GM21717 (cell line): ENCODE results near the gene TXNDC15.

ENCODE experiments used
- ATAC-seq: cut with Tn5 transposase; IDR thresholded peaks from one replicate; pipeline ENCODE4 v1.9.1; 2021; ENCODE audit warnings: mild to moderate bottlenecking, moderate library complexity; ENCODE audit not compliant: unreplicated experiment

The TXNDC15 gene

DNA sequence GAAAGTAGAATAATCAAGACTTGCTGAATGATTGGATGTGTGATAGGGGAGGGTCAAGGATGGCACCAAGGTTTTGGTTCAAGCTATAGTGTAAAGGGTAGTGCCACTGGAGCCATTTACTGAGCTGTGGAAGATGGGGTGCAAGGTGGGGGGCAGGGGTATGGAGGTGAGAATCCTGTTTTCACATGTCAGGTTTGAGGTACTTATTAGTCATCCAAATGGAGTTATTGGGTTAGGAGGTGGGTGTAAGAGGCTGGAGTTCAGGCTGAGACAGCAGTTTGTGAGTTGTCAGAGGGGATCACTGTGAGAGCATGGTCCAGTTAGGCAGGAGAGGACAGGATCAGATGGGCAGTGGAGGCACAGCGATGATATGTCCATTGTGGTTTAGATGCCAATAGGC, 39.6 kb downstream of the TXNDC15 start:
- ATAC-seq = no peak

DNA sequence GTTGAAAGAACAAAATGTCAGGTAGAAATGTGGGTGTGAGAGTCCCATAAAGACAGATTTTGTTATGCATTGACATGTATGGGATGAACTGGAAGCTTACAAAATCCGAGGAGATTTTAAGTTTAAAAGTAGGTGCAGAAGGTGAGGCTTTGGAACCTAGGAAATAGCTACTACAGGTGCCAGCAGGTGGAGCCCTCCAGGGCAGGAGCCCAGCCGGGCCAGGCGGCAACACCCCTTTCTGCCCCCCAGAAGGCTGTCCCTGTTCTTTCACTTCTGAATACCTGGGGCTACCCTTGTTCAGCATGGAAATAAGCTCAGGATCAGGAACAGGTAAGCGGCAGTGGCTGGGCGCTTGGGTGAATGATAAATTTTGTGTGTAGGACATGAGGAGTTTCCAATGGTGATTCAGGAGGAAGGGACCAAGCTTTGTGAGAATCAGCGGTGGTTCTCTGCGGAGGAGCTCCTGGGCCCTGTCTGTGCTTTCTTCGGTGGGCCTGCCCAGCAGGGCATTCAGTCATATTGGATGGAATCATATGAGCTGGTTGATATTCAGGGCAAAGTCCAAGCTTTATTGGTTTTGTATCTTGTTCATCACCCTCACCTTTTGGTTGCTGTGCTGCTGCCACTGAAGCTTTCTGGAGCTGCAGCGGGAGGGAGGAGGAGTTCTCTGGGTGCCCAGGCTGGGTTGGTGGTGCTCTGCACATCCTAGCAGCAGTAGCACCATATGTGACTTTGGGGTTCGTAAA, 43.1 kb downstream of the TXNDC15 start:
- no peak for ATAC-seq

DNA sequence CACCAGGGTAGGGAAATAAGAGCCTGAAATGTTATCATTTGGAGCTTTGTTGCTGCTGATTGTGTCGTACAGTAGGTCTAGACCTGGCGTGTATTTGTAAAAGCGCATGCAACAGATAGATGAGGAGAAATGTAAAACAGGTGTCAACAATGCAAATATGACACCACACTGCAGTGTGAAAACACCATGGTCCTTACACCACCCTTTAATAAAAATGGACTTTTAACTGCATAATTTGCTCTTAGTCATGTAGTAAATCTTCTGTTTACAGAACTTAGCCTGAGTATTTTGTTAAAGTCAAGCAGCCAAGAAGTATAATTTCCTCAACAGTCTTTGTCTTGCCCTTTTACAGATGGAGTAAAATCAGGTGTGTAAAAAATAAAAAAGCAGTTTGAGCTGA, 44.7 kb downstream of the TXNDC15 start:
- ATAC-seq = no peak

DNA sequence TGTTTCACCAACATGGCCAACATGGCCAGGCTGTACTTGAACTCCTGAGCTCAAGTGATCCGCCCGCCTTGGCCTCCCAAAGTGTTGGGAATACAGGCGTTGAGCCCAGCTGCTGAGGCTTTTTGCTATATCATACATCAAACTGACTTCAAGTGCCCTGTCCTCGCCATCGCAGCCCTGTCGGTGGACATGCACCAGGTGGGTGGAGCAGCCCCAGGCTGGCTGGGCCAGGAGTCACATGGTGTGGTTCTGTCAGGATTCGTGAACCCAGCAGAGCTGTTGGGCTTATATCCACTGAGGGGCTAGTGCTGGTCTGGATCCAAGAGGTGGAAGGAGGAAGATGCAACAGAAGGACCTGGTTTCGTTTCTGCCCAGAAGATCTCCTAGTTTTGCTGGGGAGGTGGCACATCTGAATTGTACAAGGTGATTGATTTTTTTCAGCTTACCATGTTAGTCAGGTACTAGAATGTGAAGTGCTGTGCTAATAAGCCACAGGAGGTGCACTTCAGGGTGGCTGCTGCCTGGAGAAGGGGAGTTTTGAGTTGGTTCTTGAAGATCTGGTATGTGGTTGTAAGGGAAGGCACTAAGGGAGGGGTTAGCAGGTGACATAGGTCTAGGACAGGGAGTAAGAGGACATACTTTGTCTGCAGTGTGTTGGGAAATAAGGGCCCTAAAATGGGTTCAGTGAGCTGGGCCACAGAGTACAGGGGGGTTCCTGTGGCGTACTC, 46.8 kb downstream of the TXNDC15 start:
- no peak for ATAC-seq

DNA sequence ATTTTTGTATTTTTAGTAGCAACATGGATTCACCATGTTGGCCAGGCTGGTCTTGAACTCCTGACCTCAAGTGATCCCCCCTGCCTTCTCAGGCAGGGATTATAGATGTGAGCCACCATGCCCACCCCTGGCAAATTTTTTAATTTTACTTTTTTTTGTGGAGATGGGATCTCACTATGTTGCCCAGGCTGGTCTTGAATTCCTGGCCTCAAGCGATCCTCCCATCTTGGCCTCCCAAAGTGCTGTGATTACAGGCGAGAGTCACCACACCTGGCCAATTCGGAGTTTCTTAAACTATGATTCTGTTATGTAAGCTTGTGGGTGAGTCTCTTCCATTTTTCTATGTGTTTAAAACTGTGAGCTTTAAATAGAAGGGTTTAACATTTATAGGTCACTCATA, 58.3 kb downstream of the TXNDC15 start:
- ATAC-seq = no peak

DNA sequence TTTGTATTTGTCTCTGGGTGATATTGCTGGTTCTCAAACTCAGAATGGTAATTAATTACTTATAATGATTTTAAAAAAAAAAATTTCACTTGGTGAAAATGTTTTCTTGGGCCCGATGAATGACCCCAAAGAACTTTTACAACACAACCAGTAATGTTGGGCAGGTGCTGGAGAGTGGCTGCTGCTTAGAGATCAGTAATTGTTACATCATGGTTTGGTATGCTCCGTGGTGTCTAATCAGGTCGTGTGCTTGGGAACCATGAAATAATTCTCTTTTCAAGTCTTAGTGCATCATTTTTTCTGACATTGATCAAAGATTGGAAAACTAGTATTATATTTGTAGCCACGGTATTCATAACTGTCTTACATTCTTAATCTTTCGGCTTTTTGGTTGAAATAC, 60.0 kb downstream of the TXNDC15 start:
- ATAC-seq = no peak

DNA sequence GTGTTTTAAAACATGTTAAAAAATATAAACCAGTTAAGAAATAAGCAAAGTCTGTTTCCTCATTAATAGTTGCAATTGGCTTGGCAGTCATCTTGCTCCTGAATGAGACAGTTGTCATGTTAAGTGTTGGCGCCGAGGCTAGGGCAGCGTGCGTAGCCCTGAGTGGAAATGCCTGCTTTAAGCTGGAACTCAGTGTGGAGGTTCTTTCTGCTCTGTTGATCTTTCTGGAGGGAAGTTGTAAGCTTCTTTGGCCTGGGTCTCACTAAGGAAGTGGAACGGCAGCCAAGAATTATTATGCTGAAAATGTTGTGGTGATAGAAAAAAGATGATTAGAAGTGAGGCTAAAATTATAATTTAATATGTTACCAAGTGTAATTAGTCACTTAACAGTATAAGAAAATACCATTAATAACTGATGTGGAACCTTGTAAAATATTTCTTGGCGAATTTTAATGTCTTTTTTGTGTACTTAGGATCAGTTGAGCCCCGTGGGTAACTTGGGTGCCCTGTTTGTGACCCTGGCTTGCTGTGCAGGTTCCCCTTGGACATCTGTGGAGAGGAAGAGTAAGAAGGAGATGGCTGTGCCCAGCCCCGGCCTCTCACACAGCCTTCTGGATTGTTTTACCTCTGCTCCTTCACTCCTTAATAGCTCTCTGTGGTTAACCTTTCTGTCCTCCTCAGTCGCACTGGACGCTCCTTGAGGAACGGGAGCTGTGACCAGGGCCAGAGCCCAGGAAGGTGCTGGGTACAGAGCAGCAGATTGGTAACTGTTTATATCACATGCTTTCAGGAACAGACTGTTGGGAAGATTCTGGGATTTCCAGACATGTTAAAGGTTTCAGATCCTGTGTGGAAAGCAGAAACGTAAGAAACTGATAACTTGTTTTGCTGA, 61.8 kb downstream of the TXNDC15 start:
- no peak for ATAC-seq

DNA sequence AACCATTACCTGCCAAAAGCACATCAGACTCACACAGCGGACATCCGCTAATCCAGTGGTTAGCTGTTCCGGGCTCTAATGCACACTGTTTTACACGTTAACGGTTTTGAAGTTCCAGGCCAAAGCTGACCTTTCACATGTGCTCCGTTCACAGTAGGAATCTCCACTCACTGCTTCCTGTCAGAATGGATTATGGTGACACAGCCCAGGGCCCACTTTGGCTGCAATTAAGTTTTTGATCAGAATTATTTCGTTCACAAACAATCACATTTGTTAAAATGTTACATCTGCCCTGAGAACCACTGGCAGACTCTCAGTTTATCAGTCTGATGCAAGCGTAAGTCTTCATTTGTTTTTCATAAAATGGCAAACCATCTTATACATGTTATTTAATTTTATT, 63.4 kb downstream of the TXNDC15 start:
- no peak for ATAC-seq

DNA sequence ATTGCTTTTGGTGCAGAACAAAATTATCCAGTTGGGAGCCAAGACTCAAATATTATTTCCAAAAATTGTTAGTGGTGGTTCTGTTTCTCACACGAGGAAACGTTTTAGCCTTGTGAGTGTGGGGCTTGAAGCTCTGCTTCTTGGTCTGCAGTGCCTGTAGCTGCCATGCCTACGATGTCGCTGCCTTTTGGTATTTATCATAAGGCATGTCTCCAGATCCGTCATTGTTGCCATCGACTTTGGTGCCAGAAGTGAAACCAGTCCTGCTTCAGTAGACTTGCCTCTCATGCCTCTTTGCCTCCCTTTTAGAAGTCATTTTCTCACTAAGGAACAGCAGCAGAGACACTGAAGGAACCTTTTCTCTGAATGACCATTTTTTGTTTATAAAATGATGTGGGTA, 63.9 kb downstream of the TXNDC15 start:
- no peak for ATAC-seq

DNA sequence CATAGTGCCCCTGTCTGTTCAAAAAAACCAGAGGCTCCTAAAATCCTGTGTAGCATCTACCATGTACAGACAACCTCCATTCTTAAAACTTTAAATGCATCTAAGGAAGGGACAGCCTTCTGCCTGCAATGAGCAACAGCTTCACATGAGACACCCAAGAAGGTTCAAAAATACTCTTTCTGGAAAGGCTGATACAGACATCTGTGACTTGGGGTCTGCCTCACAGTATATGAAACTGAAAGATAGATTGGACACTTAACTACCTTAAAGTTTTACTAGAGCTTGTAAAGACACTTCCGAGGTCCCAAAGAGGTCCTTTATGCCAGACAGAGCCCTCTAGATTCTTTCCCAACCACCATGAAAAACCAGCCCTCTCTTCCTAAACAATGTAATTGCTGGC, 65.3 kb downstream of the TXNDC15 start:
- ATAC-seq = no peak

DNA sequence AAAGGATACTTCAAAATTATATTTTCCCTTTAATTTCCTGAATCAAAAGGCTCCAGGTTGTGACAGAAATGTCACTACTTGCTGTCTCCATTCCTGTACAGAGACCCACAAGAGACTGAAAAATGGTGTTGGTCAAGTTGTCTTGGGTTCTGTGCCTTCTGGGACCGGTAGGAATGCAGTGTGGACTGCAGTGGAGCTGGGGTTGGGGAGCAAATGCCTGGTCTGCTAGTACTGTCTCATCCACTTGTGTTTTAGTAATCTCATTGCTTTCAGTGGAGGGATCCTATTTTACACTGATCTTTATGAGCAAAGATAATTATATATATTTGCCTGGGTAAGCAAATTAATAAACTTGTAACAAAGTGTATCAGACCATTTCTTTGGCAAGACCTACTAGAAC, 69.4 kb downstream of the TXNDC15 start:
- ATAC-seq = no peak

DNA sequence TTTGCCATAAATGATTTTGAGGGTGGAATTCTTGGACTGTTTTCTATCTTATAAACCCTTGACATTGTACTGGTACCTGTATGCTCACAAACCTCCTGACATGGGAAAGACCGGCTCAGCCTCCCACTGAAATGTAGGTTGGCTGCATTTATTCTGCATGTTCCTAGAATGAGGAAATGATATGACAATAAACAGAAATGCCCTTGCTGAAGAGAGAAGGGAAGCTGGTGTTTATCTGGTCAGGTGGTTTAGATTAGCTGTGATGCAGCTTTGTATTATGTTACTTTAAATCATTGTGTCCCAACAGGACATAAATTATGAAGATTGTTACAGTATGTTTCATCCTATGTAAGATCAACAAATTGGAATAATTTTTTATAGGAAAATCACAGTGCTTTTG, 70.5 kb downstream of the TXNDC15 start:
- no peak for ATAC-seq

DNA sequence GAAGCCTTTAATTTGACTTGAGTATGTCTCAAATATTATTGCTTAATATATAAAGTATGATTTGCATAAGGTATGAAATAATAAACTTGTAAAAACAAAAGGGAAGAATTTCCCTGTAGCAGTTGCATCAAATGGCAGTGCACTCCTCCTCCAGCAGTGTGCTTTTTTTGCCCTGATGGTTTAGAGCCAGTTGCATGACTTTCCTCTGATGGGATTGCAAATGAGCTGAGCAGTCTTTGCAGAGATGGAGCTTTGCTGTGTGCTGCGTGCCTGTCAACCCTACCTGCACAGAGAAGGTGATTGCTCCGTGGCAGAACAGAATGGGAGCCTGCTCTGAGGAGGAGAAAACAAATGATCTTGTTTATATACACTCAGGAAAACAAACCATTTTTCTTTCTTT, 70.9 kb downstream of the TXNDC15 start:
- no peak for ATAC-seq

DNA sequence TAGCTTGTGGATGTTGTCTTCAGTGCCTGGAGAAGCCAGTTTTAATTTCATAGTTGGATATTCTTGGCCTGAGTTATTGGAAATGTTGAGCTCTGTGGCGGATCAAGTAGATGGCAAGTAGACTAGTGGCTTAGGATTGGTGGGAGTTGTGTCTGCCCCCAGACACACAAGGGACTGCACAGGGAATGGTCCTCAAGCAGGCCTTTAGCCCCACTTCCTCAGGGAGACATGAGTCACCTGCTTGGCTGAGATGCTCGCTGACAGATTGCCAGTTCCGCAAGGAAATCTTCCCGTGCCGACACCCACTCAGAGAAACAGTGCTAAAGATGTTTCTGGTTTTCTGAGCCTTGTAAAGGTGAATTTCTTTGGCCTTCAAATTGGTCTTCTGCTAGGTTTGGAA, 74.7 kb downstream of the TXNDC15 start:
- no peak for ATAC-seq

DNA sequence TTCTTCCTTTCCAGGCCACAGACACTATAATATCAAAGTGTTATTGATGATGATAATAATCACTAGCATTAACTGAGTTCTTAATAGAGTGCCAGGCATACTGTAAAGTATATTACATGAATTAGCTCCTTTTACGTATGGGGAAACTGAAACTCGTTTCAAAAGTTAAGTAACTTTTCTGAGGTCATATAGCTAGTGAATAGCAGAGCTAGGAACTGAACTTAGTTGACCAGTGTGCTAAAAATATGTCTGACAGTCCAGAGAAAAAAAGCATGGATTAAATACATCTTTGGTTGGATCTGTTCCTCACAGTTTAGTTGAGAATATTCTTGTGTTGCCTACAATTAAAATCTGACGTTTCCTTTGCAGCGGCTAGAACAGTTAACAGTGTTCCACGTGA, 75.1 kb downstream of the TXNDC15 start:
- no peak for ATAC-seq
